Measurements from ENCODE around the gene OSGIN1. TPM values are rescaled to one million over a fixed set of nuclear protein-coding genes. Genes with fewer than 3 reads are reported as not detected.

Gene OSGIN1
- total and polyA plus RNA-seq, 2 of the 8 experiments (the other 6 are each of a cell fraction or from before 2014, with no cell fraction given), result 0.58 to 0.76 TPM

DNA sequence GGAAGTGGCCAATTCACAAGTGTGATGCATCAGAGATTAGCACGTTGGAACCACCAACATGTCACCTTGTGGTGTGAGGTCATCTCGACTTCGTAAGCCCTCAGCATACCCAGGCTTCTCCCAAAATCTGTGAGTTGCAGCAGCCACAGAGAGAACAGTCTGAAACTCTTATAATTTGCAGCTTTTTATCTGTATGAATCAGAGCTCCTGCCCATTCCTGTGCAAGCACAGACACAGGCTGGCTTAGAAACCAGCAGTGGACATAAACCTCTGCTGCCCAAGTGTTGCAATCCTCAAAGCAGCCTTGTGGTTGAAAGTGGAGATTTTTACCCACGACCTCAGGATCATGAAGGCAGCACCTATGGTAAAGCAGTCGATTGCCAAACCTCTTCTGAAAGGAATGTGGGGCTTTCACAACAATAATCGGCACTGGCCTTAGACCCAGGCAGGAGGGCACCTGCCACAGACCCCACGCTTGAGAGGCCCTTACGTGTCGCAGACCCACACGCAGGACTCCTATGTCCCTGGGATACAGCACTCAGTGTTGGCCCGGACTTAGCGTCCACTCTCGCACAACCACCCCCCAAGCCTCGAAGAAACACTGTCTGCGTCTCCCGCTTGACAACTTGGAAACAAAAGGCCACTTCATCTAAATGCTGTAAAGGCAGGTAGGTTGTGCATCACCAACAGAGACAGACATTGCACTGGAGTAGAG lies 24.5 kb upstream of the OSGIN1 start:
- FAIRE-seq (no peak), DNase-seq (ENCODE audit: low read depth in 1 of 2, low spot score in 2 of 2) (no peak)
- H3K4me1 ChIP-seq (replicated peaks in 1 of 4; ENCODE audit: control insufficient read depth in 3 of 4, insufficient read depth in 4 of 4, low read length in 3 of 4), result peaks cover 0 to 6% (median 3%) of the 10 kb centered on the region in 4 experiments; a peak in 4 of 7 replicates
- H3K27ac ChIP-seq (ENCODE audit: low read depth, low read length), result no peak overlapping the region
- no peak overlapping the region for H4K91ac ChIP-seq (replicated peaks; ENCODE audit: insufficient read length, low read length)
- ChIA-PET POLR2A (ENCODE audit: partially characterized antibody) (interaction anchor here (4.1 kb wide), 1 partner anchor 9 kb away, joined by 19 read pairs; no protein-coding TSS in a partner anchor), CTCF (ENCODE audit: partially characterized antibody) (interaction anchor here (0.9 to 3.4 kb wide), 13 partner anchors 8 to 131 kb away, joined by 3 to 35 read pairs (median 4); partner anchors contain the start of genes OSGIN1 and SLC38A8)
- peaks cover 0 to 6% (median 0%) of the 10 kb centered on the region in 4 experiments; a peak in 1 of 7 replicates for H3K27me3 ChIP-seq (replicated peaks in 1 of 4; ENCODE audit: control insufficient read depth in 3 of 4, extremely low read depth in 1 of 4, insufficient read depth in 3 of 4, low read length in 3 of 4)
- no peak overlapping the region for H3K4ac ChIP-seq (replicated peaks; ENCODE audit: insufficient read length, low read depth, low read length)
- no peaks in the 10 kb centered on the region for H3K79me1 ChIP-seq (ENCODE audit: low read depth, low read length)
- no peak overlapping the region for H3K56ac ChIP-seq (replicated peaks; ENCODE audit: insufficient read length, low read depth, low read length)
- no peak overlapping the region for H3K4me3 ChIP-seq (ENCODE audit: extremely low read depth in 1 of 4, insufficient read depth in 2 of 4, low read depth in 3 of 4, low read length in 4 of 4)
- no peak overlapping the region for H2AFZ ChIP-seq (ENCODE audit: low read length)
- no peak overlapping the region for H3K23ac ChIP-seq (ENCODE audit: insufficient read length)
- H2BK20ac ChIP-seq (ENCODE audit: low read length), result no peak overlapping the region
- H3K9me3 ChIP-seq (ENCODE audit: insufficient read depth in 2 of 2, low read depth in 1 of 2, low read length in 1 of 2), result no peaks in the 10 kb centered on the region
- H2BK12ac ChIP-seq (ENCODE audit: low read depth, low read length), result no peak overlapping the region
- H3K9ac ChIP-seq (replicated peaks in 1 of 4; ENCODE audit: extremely low read depth in 1 of 4, low read depth in 3 of 4, low read length in 3 of 4), result no peak overlapping the region
- TF ChIP-seq, protein P1, sequence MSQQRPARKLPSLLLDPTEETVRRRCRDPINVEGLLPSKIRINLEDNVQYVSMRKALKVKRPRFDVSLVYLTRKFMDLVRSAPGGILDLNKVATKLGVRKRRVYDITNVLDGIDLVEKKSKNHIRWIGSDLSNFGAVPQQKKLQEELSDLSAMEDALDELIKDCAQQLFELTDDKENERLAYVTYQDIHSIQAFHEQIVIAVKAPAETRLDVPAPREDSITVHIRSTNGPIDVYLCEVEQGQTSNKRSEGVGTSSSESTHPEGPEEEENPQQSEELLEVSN (IDR thresholded peaks at IDR 0.05), result no peak
- no peak for TF ChIP-seq ZNF274 (IDR thresholded peaks at IDR 0.05; ENCODE audit: borderline replicate concordance, extremely low read depth, low read length)
- no peak overlapping the region; the same call in 1 of the 2 replicates for H4K8ac ChIP-seq (ENCODE audit: extremely low read depth, insufficient read depth, low read length)
- H4K5ac ChIP-seq (ENCODE audit: insufficient read length, low read depth, low read length), result no peak overlapping the region
- no peaks in the 10 kb centered on the region for H3K79me2 ChIP-seq (ENCODE audit: control insufficient read depth in 1 of 2, insufficient read depth in 2 of 2, low read length in 2 of 2)
- no peak overlapping the region for H2BK15ac ChIP-seq (ENCODE audit: low read length)
- no peak overlapping the region for H2BK5ac ChIP-seq (ENCODE audit: low read depth, low read length)
- H3K18ac ChIP-seq (ENCODE audit: extremely low read depth, low read length), result no peak overlapping the region
- H3K36me3 ChIP-seq (ENCODE audit: control insufficient read depth in 2 of 4, insufficient read depth in 4 of 4, low read length in 3 of 4), result no peaks in the 10 kb centered on the region
- no peak overlapping the region for H3K4me2 ChIP-seq (ENCODE audit: insufficient read depth in 1 of 2, low read depth in 2 of 2, low read length in 2 of 2)
- no peak overlapping the region for H3K14ac ChIP-seq (ENCODE audit: insufficient read length)
- WGBS, 2 experiments (ENCODE audit: extremely low coverage in 1 of 2, insufficient coverage in 1 of 2, insufficient read length in 1 of 2, insufficient replicate concordance in 2 of 2, low coverage in 1 of 2, low lambda C conversion rate in 2 of 2, missing lambda C conversion rate in 1 of 2), result 90% methylated on average over 16 of the region's 16 CpGs; no CpG with 5 or more reads in 1 of the 2 experiments
- H2AK5ac ChIP-seq (ENCODE audit: low read depth, low read length), result no peak overlapping the region
- H3K23me2 ChIP-seq (ENCODE audit: low read depth, low read length), result no peaks in the 10 kb centered on the region
- no peaks in the 10 kb centered on the region for H4K20me1 ChIP-seq (replicated peaks in 1 of 2; ENCODE audit: control insufficient read depth in 1 of 2, insufficient read depth in 2 of 2, low read length in 2 of 2)
- no peak overlapping the region for H2BK120ac ChIP-seq (replicated peaks; ENCODE audit: low read depth, low read length)

Measured in H1 (cell line).